IMR-90 (cell line): ENCODE data around the gene LRRC18. TPM values are rescaled to one million over a fixed set of nuclear protein-coding genes. Genes with fewer than 3 reads are reported as not detected.

Experiments used
- ATAC-seq: fragments of 200-7000 bp; cut with Tn5 transposase; 2 replicates; pipeline ENCODE4 v1.9.1; 2020; ENCODE audit warnings: low read depth, mild to moderate bottlenecking, moderate library complexity
- BruUV-seq: library from RNA; stranded (reverse); fragments of 400-500 nt; replicated peaks from 2 replicates; lab custom pipeline; 2021; lab: Mats Ljungman, UMichigan
- CTCF ChIA-PET: fragments of 300-600 bp; formaldehyde crosslinking; extraction: SDS; loops from one replicate; lab custom pipeline; 2021; ENCODE audit warnings: antibody characterized with exemption; lab: Yijun Ruan, JAX
- POLR2A ChIA-PET: fragments of 300-600 bp; sonication (Branson Sonifier 250); formaldehyde crosslinking; loops from one replicate; lab custom pipeline; 2022; ENCODE audit warnings: antibody characterized with exemption; ENCODE audit not compliant: unreplicated experiment; lab: Charles Lee
- DNase-seq: peaks from one replicate; pipeline ENCODE4 v3.0.0; 2013
- H2AFZ ChIP-seq: replicated peaks from 2 replicates; pipeline ENCODE3; 2013; ENCODE audit warnings: low read length, mild to moderate bottlenecking; ENCODE audit not compliant: poor library complexity
- H2AK5ac ChIP-seq: 2 replicates; pipeline ENCODE4 v1.6.1; 2013; ENCODE audit warnings: low read depth, low read length, inconsistent platforms
- H2AK9ac ChIP-seq: replicated peaks from 2 replicates; pipeline ENCODE3; 2013; ENCODE audit warnings: mild to moderate bottlenecking, low read depth, low read length, moderate library complexity; ENCODE audit not compliant: poor library complexity
- H2BK120ac ChIP-seq: 2 replicates; pipeline ENCODE4 v1.6.1; 2013; ENCODE audit warnings: low read depth, low read length, inconsistent platforms
- H2BK15ac ChIP-seq: 3 replicates; pipeline ENCODE4 v1.6.1; 2013; ENCODE audit warnings: low read depth, low read length, inconsistent platforms
- H2BK20ac ChIP-seq: 2 replicates; pipeline ENCODE4 v1.6.1; 2013; ENCODE audit warnings: low read depth, mild to moderate bottlenecking, inconsistent platforms, low read length, moderate library complexity
- H2BK5ac ChIP-seq: 2 replicates; pipeline ENCODE4 v1.6.1; 2013; ENCODE audit warnings: mild to moderate bottlenecking, low read depth, low read length, inconsistent platforms; ENCODE audit not compliant: poor library complexity, severe bottlenecking
- H3K14ac ChIP-seq: replicated peaks from 2 replicates; pipeline ENCODE4 v1.6.1; 2013; ENCODE audit warnings: low read depth, low read length, inconsistent platforms
- H3K18ac ChIP-seq: 2 replicates; pipeline ENCODE4 v1.6.1; 2013; ENCODE audit warnings: low read depth, low read length, control low read depth
- H3K23ac ChIP-seq: 2 replicates; pipeline ENCODE4 v1.6.1; 2013; ENCODE audit warnings: low read depth, low read length, inconsistent platforms
- H3K27ac ChIP-seq: 2 replicates; pipeline ENCODE4 v1.5.1; 2013; ENCODE audit warnings: mild to moderate bottlenecking, control low read depth, low read length; ENCODE audit not compliant: insufficient read depth
- H3K27me3 ChIP-seq: 2 replicates; pipeline ENCODE4 v1.6.1; 2013; ENCODE audit warnings: low read length; ENCODE audit not compliant: control insufficient read depth, insufficient read depth
- H3K36me3 ChIP-seq: 2 replicates; pipeline ENCODE4 v1.6.1; 2013; ENCODE audit warnings: low read length, mixed read lengths; ENCODE audit not compliant: control insufficient read depth, insufficient read depth
- H3K4ac ChIP-seq: 2 replicates; pipeline ENCODE4 v1.6.1; 2013; ENCODE audit warnings: low read depth, low read length, inconsistent platforms
- H3K4me1 ChIP-seq: 2 replicates; pipeline ENCODE4 v1.6.1; 2013; ENCODE audit warnings: low read length, mixed read lengths; ENCODE audit not compliant: control insufficient read depth, insufficient read depth
- H3K4me2 ChIP-seq: 2 replicates; pipeline ENCODE4 v1.6.1; 2013; ENCODE audit warnings: low read depth, mild to moderate bottlenecking, control low read depth, low read length, moderate library complexity
- H3K4me3 ChIP-seq: 2 replicates; pipeline ENCODE4 v1.5.1; 2013; ENCODE audit warnings: low read depth, mild to moderate bottlenecking, control low read depth, low read length, moderate library complexity; ENCODE audit not compliant: insufficient read depth
- H3K56ac ChIP-seq: 2 replicates; pipeline ENCODE4 v1.6.1; 2013; ENCODE audit warnings: low read length, inconsistent platforms; ENCODE audit not compliant: insufficient read depth; ENCODE audit errors: extremely low read depth
- H3K79me1 ChIP-seq, 2 experiments: 2 replicates each; pipeline ENCODE4 v1.6.1; 2013; ENCODE audit warnings: low read length in 2 of 2, inconsistent platforms in 1 of 2, low read depth in 1 of 2
- H3K9ac ChIP-seq: 2 replicates; pipeline ENCODE4 v1.6.1; 2013; ENCODE audit warnings: low read depth, low read length, control low read depth
- H3K9me1 ChIP-seq: 2 replicates; pipeline ENCODE4 v1.6.1; 2013; ENCODE audit warnings: low read length, inconsistent platforms; ENCODE audit not compliant: insufficient read depth
- H3K9me3 ChIP-seq: 2 replicates; pipeline ENCODE4 v1.6.1; 2013; ENCODE audit warnings: low read length; ENCODE audit not compliant: control insufficient read depth, insufficient read depth
- H4K20me1 ChIP-seq: 2 replicates; pipeline ENCODE4 v1.6.1; 2013; ENCODE audit warnings: low read length, inconsistent platforms; ENCODE audit not compliant: insufficient read depth
- H4K5ac ChIP-seq: 2 replicates; pipeline ENCODE4 v1.6.1; 2013; ENCODE audit warnings: mild to moderate bottlenecking, low read depth, low read length, control low read depth
- H4K8ac ChIP-seq, 2 experiments: 2 replicates each; pipeline ENCODE4 v1.6.1; 2013; ENCODE audit warnings: low read depth in 2 of 2, low read length in 2 of 2, control low read depth in 1 of 2, inconsistent platforms in 1 of 2
- H4K91ac ChIP-seq: 2 replicates; pipeline ENCODE4 v1.6.1; 2013; ENCODE audit warnings: low read depth, low read length, inconsistent platforms; ENCODE audit not compliant: insufficient read depth
- BHLHE40 ChIP-seq: fragments of 150-350 bp; IDR thresholded peaks from 2 replicates; pipeline ENCODE4 v1.6.1; 2016; ENCODE audit warnings: mild to moderate bottlenecking, low read depth, low read length
- CHD1 ChIP-seq: IDR thresholded peaks from 2 replicates; pipeline ENCODE4 v1.6.1; 2012; ENCODE audit warnings: low read depth, low read length, improper control_type of control experiment
- FOS ChIP-seq: fragments of 150-350 bp; IDR thresholded peaks from 2 replicates; pipeline ENCODE4 v1.6.1; 2016; ENCODE audit warnings: low read depth, low read length
- MXI1 ChIP-seq: IDR thresholded peaks from 2 replicates; pipeline ENCODE4 v1.6.1; 2012; ENCODE audit warnings: low read depth, mild to moderate bottlenecking, low read length, moderate library complexity, borderline replicate concordance
- NFE2L2 ChIP-seq: fragments of 150-350 bp; IDR thresholded peaks from 2 replicates; pipeline ENCODE4 v1.6.1; 2016; ENCODE audit warnings: low read depth, mild to moderate bottlenecking, low read length
- POLR2A ChIP-seq: IDR thresholded peaks from 2 replicates; pipeline ENCODE4 v1.6.1; 2012; ENCODE audit warnings: mild to moderate bottlenecking, low read depth, low read length
- RAD21 ChIP-seq: IDR thresholded peaks from 2 replicates; pipeline ENCODE4 v1.6.1; 2012; ENCODE audit warnings: low read length, improper control_type of control experiment
- RCOR1 ChIP-seq: IDR thresholded peaks from 2 replicates; pipeline ENCODE4 v1.6.1; 2012; ENCODE audit warnings: mild to moderate bottlenecking, low read length, improper control_type of control experiment; ENCODE audit not compliant: insufficient replicate concordance
- RFX5 ChIP-seq: IDR thresholded peaks from 2 replicates; pipeline ENCODE4 v1.8.0; 2012; ENCODE audit warnings: low read depth, mild to moderate bottlenecking, low read length, moderate library complexity
- SMC3 ChIP-seq: fragments of 150-350 bp; IDR thresholded peaks from 2 replicates; pipeline ENCODE4 v1.6.1; 2016; ENCODE audit warnings: low read depth, mild to moderate bottlenecking, antibody characterized with exemption, low read length, moderate library complexity
- WGBS, 2 experiments: methylation state at CpG; one replicate each; pipeline versions ENCODE4 v1.1.5 to v1.1.7; 2013; ENCODE audit warnings: missing lambda C conversion rate in 2 of 2; ENCODE audit not compliant: insufficient read length in 1 of 2; ENCODE audit errors: extremely low coverage in 2 of 2; 5-methylcytosine and 5-hydroxymethylcytosine counted together
- dilution Hi-C: fragments of 300-500 bp; cut with HindIII; formaldehyde crosslinking; loops from one replicate; pipeline ENCODE4 v1.14.3; 2018; ENCODE audit warnings: low sequenced_read_pairs; ENCODE audit not compliant: unreplicated experiment
- in situ Hi-C: fragments of 300-500 bp; cut with MboI; formaldehyde crosslinking; loops from 3 replicates; pipeline ENCODE4 v1.14.3; 2019; ENCODE audit warnings: low sequenced_read_pairs, inconsistent platforms, mixed read lengths
- intact Hi-C: fragments of 100-400 bp; cut with micrococcal nuclease; formaldehyde crosslinking; loops from 2 replicates; pipeline ENCODE4 v1.10.0; 2022
- polyA plus RNA-seq, 3 experiments: library from polyadenylated mRNA; depleted of rRNA; stranded (reverse); fragments of >200 nt; gene quantifications; 2 replicates each; pipeline ENCODE4 v1.2.3, GENCODE V29; 2012; ENCODE audit warnings: low replicate concordance in 1 of 3
- total RNA-seq: library from RNA; depleted of rRNA; stranded (reverse); fragments of >200 nt; gene quantifications from 2 replicates; pipeline ENCODE4 v1.2.3, GENCODE V29; 2012
- TF ChIP-seq, protein P1 (sequence below): conservative IDR thresholded peaks from 2 replicates; pipeline ENCODE4 v1.5.1; 2012; ENCODE audit warnings: mild to moderate bottlenecking, low read depth, low read length, improper control_type of control experiment
- TF ChIP-seq, protein P2 (sequence below): fragments of 150-350 bp; IDR thresholded peaks from 2 replicates; pipeline ENCODE4 v1.6.1; 2017; ENCODE audit warnings: mild to moderate bottlenecking, antibody characterized with exemption, low read length, low read depth

Gene LRRC18
- total and polyA plus RNA-seq, 2 of the 4 experiments (the other 2 are of a cell fraction): not detected

DNA sequence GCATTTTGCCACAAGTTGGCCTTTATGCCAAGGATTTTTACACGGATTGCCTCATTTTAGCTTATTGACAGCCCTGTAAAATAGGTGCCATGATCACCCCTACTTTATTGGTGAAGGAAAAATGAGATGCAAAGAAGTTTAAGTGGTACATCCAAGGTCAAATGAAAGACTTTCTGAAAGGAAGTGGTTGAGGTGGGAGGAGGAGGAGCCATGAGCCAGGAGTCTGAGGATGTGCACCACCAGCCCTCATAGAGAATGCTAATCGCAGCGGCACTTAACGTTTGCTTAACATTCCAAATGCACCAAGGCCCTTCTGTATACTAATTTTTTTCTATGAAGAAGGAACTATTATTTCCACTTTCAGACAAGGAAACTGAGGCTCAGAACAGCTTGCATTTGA, 31.0 kb upstream of the LRRC18 start:
- no peak overlapping the region for H2BK5ac ChIP-seq
- TF ChIP-seq, protein P1, sequence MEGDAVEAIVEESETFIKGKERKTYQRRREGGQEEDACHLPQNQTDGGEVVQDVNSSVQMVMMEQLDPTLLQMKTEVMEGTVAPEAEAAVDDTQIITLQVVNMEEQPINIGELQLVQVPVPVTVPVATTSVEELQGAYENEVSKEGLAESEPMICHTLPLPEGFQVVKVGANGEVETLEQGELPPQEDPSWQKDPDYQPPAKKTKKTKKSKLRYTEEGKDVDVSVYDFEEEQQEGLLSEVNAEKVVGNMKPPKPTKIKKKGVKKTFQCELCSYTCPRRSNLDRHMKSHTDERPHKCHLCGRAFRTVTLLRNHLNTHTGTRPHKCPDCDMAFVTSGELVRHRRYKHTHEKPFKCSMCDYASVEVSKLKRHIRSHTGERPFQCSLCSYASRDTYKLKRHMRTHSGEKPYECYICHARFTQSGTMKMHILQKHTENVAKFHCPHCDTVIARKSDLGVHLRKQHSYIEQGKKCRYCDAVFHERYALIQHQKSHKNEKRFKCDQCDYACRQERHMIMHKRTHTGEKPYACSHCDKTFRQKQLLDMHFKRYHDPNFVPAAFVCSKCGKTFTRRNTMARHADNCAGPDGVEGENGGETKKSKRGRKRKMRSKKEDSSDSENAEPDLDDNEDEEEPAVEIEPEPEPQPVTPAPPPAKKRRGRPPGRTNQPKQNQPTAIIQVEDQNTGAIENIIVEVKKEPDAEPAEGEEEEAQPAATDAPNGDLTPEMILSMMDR: no peak
- no peak for TF ChIP-seq RAD21
- TF ChIP-seq CHD1: no peak
- no peak for TF ChIP-seq RFX5
- TF ChIP-seq SMC3: no peak
- no peak for TF ChIP-seq FOS
- TF ChIP-seq, protein P2, sequence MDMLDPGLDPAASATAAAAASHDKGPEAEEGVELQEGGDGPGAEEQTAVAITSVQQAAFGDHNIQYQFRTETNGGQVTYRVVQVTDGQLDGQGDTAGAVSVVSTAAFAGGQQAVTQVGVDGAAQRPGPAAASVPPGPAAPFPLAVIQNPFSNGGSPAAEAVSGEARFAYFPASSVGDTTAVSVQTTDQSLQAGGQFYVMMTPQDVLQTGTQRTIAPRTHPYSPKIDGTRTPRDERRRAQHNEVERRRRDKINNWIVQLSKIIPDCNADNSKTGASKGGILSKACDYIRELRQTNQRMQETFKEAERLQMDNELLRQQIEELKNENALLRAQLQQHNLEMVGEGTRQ: no peak
- TF ChIP-seq RCOR1: no peak
- TF ChIP-seq POLR2A: no peak
- no peak for TF ChIP-seq NFE2L2
- TF ChIP-seq MXI1: no peak
- no peak for TF ChIP-seq BHLHE40
- WGBS, 2 experiments: no CpG with 5 or more reads among the region's 4 CpGs
- H2AK5ac ChIP-seq: no peak overlapping the region
- no peak overlapping the region for H2BK15ac ChIP-seq
- H3K36me3 ChIP-seq: no peaks in the 10 kb centered on the region
- no peaks in the 10 kb centered on the region for H3K9me1 ChIP-seq
- ChIA-PET CTCF (interaction anchor here (0.7 kb wide), 1 partner anchor 12 kb away, joined by 5 read pairs; no protein-coding TSS in a partner anchor), POLR2A (no interaction called here)
- intact Hi-C loops: loop anchor here (10.0 kb wide), 1 partner anchor 306 kb away; no protein-coding TSS in a partner anchor
- H3K14ac ChIP-seq: no peak overlapping the region
- DNase-seq (no peak), ATAC-seq (no peak)
- no peak overlapping the region for H3K4me3 ChIP-seq
- no peak overlapping the region for H3K9ac ChIP-seq
- no peaks in the 10 kb centered on the region for H3K79me1 ChIP-seq
- no peak overlapping the region for H4K91ac ChIP-seq
- BruUV-seq: no TSS peak
- no peak overlapping the region for H3K56ac ChIP-seq
- H2AK9ac ChIP-seq: no peak overlapping the region
- no peak overlapping the region for H3K4me2 ChIP-seq
- H3K4me1 ChIP-seq: no peaks in the 10 kb centered on the region
- dilution Hi-C loops: no loop called here
- H3K18ac ChIP-seq: no peak overlapping the region
- H3K27me3 ChIP-seq: peaks cover 15% of the 10 kb centered on the region
- H3K9me3 ChIP-seq: no peaks in the 10 kb centered on the region
- no peak overlapping the region for H2BK120ac ChIP-seq
- no peak overlapping the region for H3K23ac ChIP-seq
- H4K20me1 ChIP-seq: no peaks in the 10 kb centered on the region
- in situ Hi-C loops: no loop called here
- no peak overlapping the region for H2BK20ac ChIP-seq
- H3K27ac ChIP-seq: no peak overlapping the region
- H2AFZ ChIP-seq: no peak overlapping the region
- H4K5ac ChIP-seq: no peak overlapping the region
- H4K8ac ChIP-seq: no peak overlapping the region
- no peak overlapping the region for H3K4ac ChIP-seq
